Keratinocyte (primary cell): ENCODE measurements around the gene C10orf120. TPM values are rescaled to one million over a fixed set of nuclear protein-coding genes. Genes with fewer than 3 reads are reported as not detected.

Source experiments
- DNase-seq: peaks from one replicate; pipeline ENCODE4 v3.0.0-alpha.2; 2011; ENCODE audit warnings: low read depth, missing footprints, low spot score
- FAIRE-seq: peaks from 2 replicates; lab custom pipeline; 2011; peaks lifted over from hg19 to GRCh38; lab: Jason Lieb, UNC
- H2AFZ ChIP-seq: 2 replicates; pipeline ENCODE4 v1.6.0; 2012; ENCODE audit warnings: low read length, control low read depth, inconsistent platforms; ENCODE audit not compliant: control insufficient read depth
- H3K27ac ChIP-seq: 2 replicates; pipeline ENCODE4 v1.5.1; 2011; ENCODE audit warnings: low read length; ENCODE audit not compliant: control insufficient read depth, insufficient read depth
- H3K27me3 ChIP-seq: 3 replicates; pipeline ENCODE4 v1.6.0; 2011; ENCODE audit warnings: low read length; ENCODE audit not compliant: control insufficient read depth, insufficient read depth; ENCODE audit errors: extremely low read depth
- H3K36me3 ChIP-seq, 2 experiments: 2 replicates in 1 of 2; 3 replicates in 1 of 2; pipeline ENCODE4 v1.5.1; 2011; ENCODE audit warnings: low read length in 2 of 2, mild to moderate bottlenecking in 1 of 2; ENCODE audit not compliant: control insufficient read depth in 2 of 2, insufficient read depth in 2 of 2; ENCODE audit errors: extremely low read depth in 1 of 2
- H3K4me1 ChIP-seq: 3 replicates; pipeline ENCODE4 v1.5.1; 2011; ENCODE audit warnings: low read length; ENCODE audit not compliant: control insufficient read depth, insufficient read depth; ENCODE audit errors: extremely low read depth
- H3K4me2 ChIP-seq: 3 replicates; pipeline ENCODE4 v1.6.0; 2011; ENCODE audit warnings: low read depth, low read length; ENCODE audit not compliant: control insufficient read depth, insufficient read depth; ENCODE audit errors: extremely low read depth
- H3K4me3 ChIP-seq, 3 experiments: fragments of 200-600 bp in 1 of 3; sonication (generic) in 1 of 3; 2 replicates in 2 of 3; 3 replicates in 1 of 3; pipeline ENCODE4 v1.5.1; 2011 to 2016; ENCODE audit warnings: low read length in 3 of 3, mild to moderate bottlenecking in 3 of 3, control low read depth in 2 of 3, inconsistent platforms in 1 of 3, low read depth in 1 of 3, mixed read lengths in 1 of 3, mixed run types in 1 of 3, moderate library complexity in 1 of 3; ENCODE audit not compliant: control insufficient read depth in 2 of 3, insufficient read depth in 2 of 3; ENCODE audit errors: extremely low read depth in 1 of 3
- H3K79me2 ChIP-seq: 2 replicates; pipeline ENCODE4 v1.6.0; 2012; ENCODE audit warnings: low read length; ENCODE audit not compliant: control insufficient read depth, insufficient read depth
- H3K9ac ChIP-seq: 3 replicates; pipeline ENCODE4 v1.6.0; 2011; ENCODE audit warnings: low read length; ENCODE audit not compliant: control insufficient read depth, insufficient read depth; ENCODE audit errors: extremely low read depth
- H3K9me1 ChIP-seq: 3 replicates; pipeline ENCODE4 v1.6.0; 2011; ENCODE audit warnings: low read length; ENCODE audit not compliant: control insufficient read depth, insufficient read depth; ENCODE audit errors: extremely low read depth
- H3K9me3 ChIP-seq: 2 replicates; pipeline ENCODE4 v1.5.1; 2012; ENCODE audit warnings: low read depth, low read length; ENCODE audit not compliant: control insufficient read depth
- H4K20me1 ChIP-seq: 3 replicates; pipeline ENCODE4 v1.6.0; 2011; ENCODE audit warnings: low read length; ENCODE audit not compliant: control insufficient read depth, insufficient read depth; ENCODE audit errors: extremely low read depth
- EZH2 ChIP-seq: IDR thresholded peaks from one replicate; pipeline ENCODE4 v1.6.1; 2012; ENCODE audit warnings: inconsistent platforms, mild to moderate bottlenecking, low read length, moderate library complexity
- dilution Hi-C: fragments of 300-500 bp; cut with MboI; formaldehyde crosslinking; loops from one replicate; pipeline ENCODE4 v1.7.0; 2020; ENCODE audit warnings: low sequenced_read_pairs; ENCODE audit not compliant: extremely low pct_ligation_motif_present
- polyA plus RNA-seq, 5 experiments: library from polyadenylated mRNA; depleted of rRNA in 3 of 5; stranded (reverse) in 3 of 5; stranded (forward) in 1 of 5; unstranded in 1 of 5; fragments of >200 nt; gene quantifications; 1 replicate in 1 of 5; 2 replicates in 3 of 5; 3 replicates in 1 of 5; pipeline versions ENCODE4 v1.2.1 to v1.2.3, GENCODE V29; 2011 to 2012; ENCODE audit warnings: missing spikeins in 2 of 5, low read depth in 1 of 5, low replicate concordance in 1 of 5
- TF ChIP-seq, protein P1 (sequence below), 3 experiments: IDR thresholded peaks in 1 of 3; conservative IDR thresholded peaks in 1 of 3; optimal IDR thresholded peaks in 1 of 3; 2 replicates in 2 of 3; 3 replicates in 1 of 3; pipeline versions ENCODE3 to v1.5.1; 2011; ENCODE audit warnings: low read length in 3 of 3, mild to moderate bottlenecking in 3 of 3, moderate library complexity in 2 of 3, control low read depth in 1 of 3, inconsistent platforms in 1 of 3; ENCODE audit not compliant: insufficient read depth in 2 of 3; ENCODE audit errors: extremely low read depth in 1 of 3

Gene C10orf120
- polyA plus RNA-seq, 1 donor (not counting 4 experiments of a cell fraction or from before 2014, with no cell fraction given), result not detected

- no peaks in the 10 kb centered on the region for H3K79me2 ChIP-seq
- peaks cover 2% of the 10 kb centered on the region for H3K4me1 ChIP-seq
- no peaks in the 10 kb centered on the region for H3K9me1 ChIP-seq
- no peaks in the 10 kb centered on the region for H4K20me1 ChIP-seq
- no peak overlapping the region for H3K4me3 ChIP-seq
- TF ChIP-seq, protein P1, sequence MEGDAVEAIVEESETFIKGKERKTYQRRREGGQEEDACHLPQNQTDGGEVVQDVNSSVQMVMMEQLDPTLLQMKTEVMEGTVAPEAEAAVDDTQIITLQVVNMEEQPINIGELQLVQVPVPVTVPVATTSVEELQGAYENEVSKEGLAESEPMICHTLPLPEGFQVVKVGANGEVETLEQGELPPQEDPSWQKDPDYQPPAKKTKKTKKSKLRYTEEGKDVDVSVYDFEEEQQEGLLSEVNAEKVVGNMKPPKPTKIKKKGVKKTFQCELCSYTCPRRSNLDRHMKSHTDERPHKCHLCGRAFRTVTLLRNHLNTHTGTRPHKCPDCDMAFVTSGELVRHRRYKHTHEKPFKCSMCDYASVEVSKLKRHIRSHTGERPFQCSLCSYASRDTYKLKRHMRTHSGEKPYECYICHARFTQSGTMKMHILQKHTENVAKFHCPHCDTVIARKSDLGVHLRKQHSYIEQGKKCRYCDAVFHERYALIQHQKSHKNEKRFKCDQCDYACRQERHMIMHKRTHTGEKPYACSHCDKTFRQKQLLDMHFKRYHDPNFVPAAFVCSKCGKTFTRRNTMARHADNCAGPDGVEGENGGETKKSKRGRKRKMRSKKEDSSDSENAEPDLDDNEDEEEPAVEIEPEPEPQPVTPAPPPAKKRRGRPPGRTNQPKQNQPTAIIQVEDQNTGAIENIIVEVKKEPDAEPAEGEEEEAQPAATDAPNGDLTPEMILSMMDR (optimal IDR thresholded peaks at IDR 0.05 in 1 of 3, IDR thresholded peaks at IDR 0.05 in 1 of 3, conservative IDR thresholded peaks at IDR 0.05 in 1 of 3; ENCODE audit: extremely low read depth in 1 of 3, insufficient read depth in 2 of 3, low read length in 3 of 3), result no peak
- TF ChIP-seq EZH2, result no peak
- DNase-seq, result no peak
- no peak for FAIRE-seq
- dilution Hi-C loops, result loop anchor here (25.0 kb wide), 1 partner anchor 164 kb away; no protein-coding TSS in a partner anchor
- no peaks in the 10 kb centered on the region for H3K9me3 ChIP-seq
- no peak overlapping the region for H3K9ac ChIP-seq
- H3K36me3 ChIP-seq, result no peaks in the 10 kb centered on the region
- H3K27me3 ChIP-seq, result no peaks in the 10 kb centered on the region
- no peak overlapping the region for H3K27ac ChIP-seq
- no peak overlapping the region for H2AFZ ChIP-seq
- H3K4me2 ChIP-seq, result no peak overlapping the region
Measured at GRCh38 chr10:122701652-122702051, 2.0 kb upstream of the C10orf120 start.

- no peak for FAIRE-seq
- dilution Hi-C loops, result no loop called here
Measured at GRCh38 chr10:122696687-122697086, 3.0 kb downstream of the C10orf120 start.

More at GRCh38 chr10:122696687-122697086, 3.0 kb downstream of the C10orf120 start:
- Histone ChIP-seq H4K20me1 (no peaks in the 10 kb centered on the region), H2AFZ (no peak overlapping the region), H3K27me3 (no peaks in the 10 kb centered on the region), H3K27ac (no peak overlapping the region), H3K79me2 (no peaks in the 10 kb centered on the region), H3K4me3 (no peak overlapping the region), H3K9me3 (no peaks in the 10 kb centered on the region), H3K4me2 (no peak overlapping the region), H3K36me3 (no peaks in the 10 kb centered on the region), H3K4me1 (peaks cover 2% of the 10 kb centered on the region), H3K9me1 (no peaks in the 10 kb centered on the region), H3K9ac (no peak overlapping the region)
- DNase-seq, result no peak
- no peak for TF ChIP-seq EZH2
- TF ChIP-seq, protein P1 (optimal IDR thresholded peaks at IDR 0.05 in 1 of 3, IDR thresholded peaks at IDR 0.05 in 1 of 3, conservative IDR thresholded peaks at IDR 0.05 in 1 of 3; ENCODE audit: extremely low read depth in 1 of 3, insufficient read depth in 2 of 3, low read length in 3 of 3), result no peak
